Heart right ventricle (tissue), 16 donors: ENCODE data around the gene OSBPL10. TPM values are rescaled to one million over a fixed set of nuclear protein-coding genes. Genes with fewer than 3 reads are reported as not detected.

Source experiments
- ATAC-seq, 8 donors: fragments of 200-7000 bp; cut with Tn5 transposase; one replicate each; pipeline ENCODE4 v1.9.1; 2020; ENCODE audit warnings: mild to moderate bottlenecking in 8 of 8, moderate library complexity in 8 of 8, moderate number of reproducible peaks in 1 of 8
- DNase-seq, 2 donors: peaks; one replicate each; pipeline ENCODE4 v3.0.0-alpha.2; 2020
- H3K27ac ChIP-seq, 10 donors: fragments of 200-600 bp; sonication (generic) in 2 of 10; one replicate each; pipeline versions ENCODE4 v1.5.0 to v1.8.0; 2020 to 2022; ENCODE audit warnings: mild to moderate bottlenecking in 3 of 10
- H3K27me3 ChIP-seq, 7 donors: fragments of 200-600 bp; one replicate each; pipeline ENCODE4 v1.8.0; 2021 to 2022; ENCODE audit warnings: mild to moderate bottlenecking in 2 of 7
- H3K36me3 ChIP-seq, 9 donors: fragments of 200-600 bp; sonication (generic) in 1 of 9; one replicate each; pipeline versions ENCODE4 v1.5.0 to v1.8.0; 2020 to 2022; ENCODE audit warnings: mild to moderate bottlenecking in 2 of 9
- H3K4me1 ChIP-seq, 9 donors: fragments of 200-600 bp; sonication (generic) in 1 of 9; one replicate each; pipeline versions ENCODE4 v1.5.0 to v1.8.0; 2020 to 2022; ENCODE audit warnings: mild to moderate bottlenecking in 4 of 9
- H3K4me3 ChIP-seq, 10 donors: fragments of 200-600 bp; sonication (generic) in 2 of 10; one replicate each; pipeline versions ENCODE4 v1.5.0 to v1.8.0; 2020 to 2022; ENCODE audit warnings: mild to moderate bottlenecking in 7 of 10, moderate library complexity in 2 of 10
- H3K9me3 ChIP-seq, 11 donors: fragments of 200-600 bp in 10 of 11; sonication (generic) in 2 of 11; one replicate each; pipeline versions ENCODE4 v1.5.0 to v1.8.0; 2013 to 2022; ENCODE audit warnings: mild to moderate bottlenecking in 2 of 11, control low read depth in 1 of 11, moderate library complexity in 1 of 11
- whole genome bisulfite sequencing, 2 donors: extraction: QIAGEN DNeasy Blood & Tissue Kit; methylation state at CpG; one replicate each; pipeline ENCODE4 v1.1.7; 2013; ENCODE audit warnings: inconsistent platforms in 1 of 2; 5-methylcytosine and 5-hydroxymethylcytosine counted together
- intact Hi-C, 10 donors: fragments of 100-400 bp; cut with DNase I; formaldehyde crosslinking; loops; one replicate each; pipeline versions ENCODE4 v1.11.1 to v1.14.2; 2022
- polyA plus RNA-seq, 2 donors: library from polyadenylated mRNA; stranded (reverse); fragments of 200-250 nt; gene quantifications; one replicate each; pipeline ENCODE4 v1.2.3, GENCODE V29; 2013
- total RNA-seq, 10 donors: library from RNA; stranded (reverse); fragmentation: NEBNext Ultra II Directional in 3 of 10; extraction: Animal tissue kit (Norgen Biotek cat#: 25700) in 3 of 10; gene quantifications; one replicate each; pipeline versions ENCODE4 v1.2.1 to v1.2.4, GENCODE V29; 2021 to 2023
- TF ChIP-seq, protein P1 (sequence below), 9 donors: fragments of 200-600 bp; sonication (generic) in 2 of 9; IDR thresholded peaks; one replicate each; pipeline versions ENCODE4 v1.5.0 to v1.8.0; 2021 to 2022; ENCODE audit warnings: antibody characterized with exemption in 9 of 9, mild to moderate bottlenecking in 5 of 9, moderate library complexity in 1 of 9
- donor health status: Arrhythmogenic right ventricular cardiomyopathy.
- donor health status: ischemic (EF 13 %, LVEDD 7.1; RV severe dilation, severe dysfunction).
- donor health status: healthy with polysubstance abuse.
- donor health status: DM: no; HTN: yes; CAD: no.
- donor health status: DM: no; HTN: no; CAD: no.
- donor health status: ischemic (EF 25% LVEDD 6.9; RV normal size, moderate dysfunction).
- donor health status: ischemic (EF 25% LVEDD 5.7; RV mildly dilated, moderate dysfunction).
- donor health status: healthy.
- donor health status: DM: yes; HTN: yes; CAD: no.
- donor health status: Ischemic cardiomyopathy.
- donor health status: ischemic (EF 35%, LVEDD 5.7; RV mildly dilated, moderate dysfunction).
- donor health status: nonischemic (EF 11% LVEDD 7.7; RV severe dilation, severe dysfunction).
- donor health status: DM: yes; HTN: yes; CAD: no.
- donor health status: PGD.
- donor health status: ischemic (EF 29% LVEDD 5.4; RV normal size, mild dysfunction).
- donor health status: nonischemic (EF 23%, LVEDD 6.1; RV moderate dilation, normal function).

The OSBPL10 gene
- total and polyA plus RNA-seq, 12 donors: 1.2 to 8.5 (median 4.1) TPM

DNA sequence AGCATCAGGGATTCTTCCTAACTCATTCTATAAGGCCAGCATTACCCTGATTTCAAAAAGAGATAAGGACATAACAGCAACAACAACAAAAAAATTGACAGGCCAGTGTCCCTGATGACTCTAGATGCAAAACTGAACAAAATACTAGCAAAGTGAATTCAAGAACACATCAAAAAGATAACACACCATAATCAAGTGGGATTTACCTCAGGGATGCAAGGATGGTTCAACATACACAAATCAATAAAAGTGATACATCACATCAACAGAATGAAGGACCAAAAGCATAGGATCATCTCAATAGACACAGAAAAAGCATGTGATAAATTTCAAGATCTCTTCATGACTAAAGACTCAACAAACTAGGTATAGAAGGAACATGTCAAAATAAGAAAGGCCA lies 328.8 kb downstream of the OSBPL10 start:
- ATAC-seq (no peak), DNase-seq (no peak)
- H3K27ac ChIP-seq: no peak overlapping the region
- no peak overlapping the region for H3K4me3 ChIP-seq
- intact Hi-C loops: no loop called here
- no peaks in the 10 kb centered on the region for H3K27me3 ChIP-seq
- TF ChIP-seq, protein P1, sequence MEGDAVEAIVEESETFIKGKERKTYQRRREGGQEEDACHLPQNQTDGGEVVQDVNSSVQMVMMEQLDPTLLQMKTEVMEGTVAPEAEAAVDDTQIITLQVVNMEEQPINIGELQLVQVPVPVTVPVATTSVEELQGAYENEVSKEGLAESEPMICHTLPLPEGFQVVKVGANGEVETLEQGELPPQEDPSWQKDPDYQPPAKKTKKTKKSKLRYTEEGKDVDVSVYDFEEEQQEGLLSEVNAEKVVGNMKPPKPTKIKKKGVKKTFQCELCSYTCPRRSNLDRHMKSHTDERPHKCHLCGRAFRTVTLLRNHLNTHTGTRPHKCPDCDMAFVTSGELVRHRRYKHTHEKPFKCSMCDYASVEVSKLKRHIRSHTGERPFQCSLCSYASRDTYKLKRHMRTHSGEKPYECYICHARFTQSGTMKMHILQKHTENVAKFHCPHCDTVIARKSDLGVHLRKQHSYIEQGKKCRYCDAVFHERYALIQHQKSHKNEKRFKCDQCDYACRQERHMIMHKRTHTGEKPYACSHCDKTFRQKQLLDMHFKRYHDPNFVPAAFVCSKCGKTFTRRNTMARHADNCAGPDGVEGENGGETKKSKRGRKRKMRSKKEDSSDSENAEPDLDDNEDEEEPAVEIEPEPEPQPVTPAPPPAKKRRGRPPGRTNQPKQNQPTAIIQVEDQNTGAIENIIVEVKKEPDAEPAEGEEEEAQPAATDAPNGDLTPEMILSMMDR (IDR thresholded peaks at IDR 0.05): no peak
- H3K9me3 ChIP-seq: peaks cover 0 to 98% (median 53%) of the 10 kb centered on the region in 11 donors
- H3K36me3 ChIP-seq: peaks cover 0 to 10% (median 7%) of the 10 kb centered on the region in 9 donors
- no peaks in the 10 kb centered on the region for H3K4me1 ChIP-seq

DNA sequence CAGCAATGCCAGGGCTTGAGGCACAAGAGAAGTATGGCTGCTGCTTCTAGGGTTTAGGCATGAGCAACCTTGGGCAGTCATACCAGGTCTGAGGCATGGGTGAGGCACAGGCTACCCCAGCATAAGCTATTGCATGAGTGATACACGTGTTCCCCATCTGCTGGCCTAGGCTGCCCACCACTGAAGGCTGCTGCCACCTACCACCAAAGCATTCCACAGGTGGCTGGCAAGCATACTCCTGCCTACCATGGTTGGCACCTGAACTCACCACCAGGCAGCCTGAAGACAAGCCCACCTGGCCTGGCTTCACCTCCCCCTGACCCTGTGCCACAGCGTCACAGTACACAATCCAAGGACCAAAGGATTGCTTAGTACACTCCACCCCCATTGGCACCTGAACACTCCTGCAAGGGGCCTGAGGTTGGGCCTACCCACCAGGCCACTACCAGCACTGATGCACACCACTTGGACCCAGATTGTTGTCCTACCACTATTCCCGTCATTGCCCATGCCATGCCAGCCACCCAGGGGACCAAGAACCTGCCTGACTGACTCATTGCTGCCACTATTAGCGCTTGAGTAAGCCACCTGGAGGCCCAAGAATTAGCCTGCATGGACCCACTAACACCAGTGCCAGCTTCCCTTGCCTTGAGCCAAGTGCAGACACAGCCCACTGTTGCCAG lies 332.6 kb downstream of the OSBPL10 start:
- Histone ChIP-seq H3K4me3 (no peak overlapping the region), H3K9me3 (peaks cover 0 to 59% (median 33%) of the 10 kb centered on the region in 11 donors), H3K36me3 (peaks cover 0 to 17% (median 6%) of the 10 kb centered on the region in 9 donors), H3K27me3 (no peaks in the 10 kb centered on the region), H3K4me1 (no peaks in the 10 kb centered on the region), H3K27ac (no peak overlapping the region)
- WGBS, 2 donors: 97 to 98% methylated on average over 4 of the region's 4 CpGs
- TF ChIP-seq, protein P1 (IDR thresholded peaks at IDR 0.05): no peak
- DNase-seq: no peak
- peak in 3 of 8 donors; percentile 4 to 47 (median 33) for ATAC-seq
- intact Hi-C loops: no loop called here

DNA sequence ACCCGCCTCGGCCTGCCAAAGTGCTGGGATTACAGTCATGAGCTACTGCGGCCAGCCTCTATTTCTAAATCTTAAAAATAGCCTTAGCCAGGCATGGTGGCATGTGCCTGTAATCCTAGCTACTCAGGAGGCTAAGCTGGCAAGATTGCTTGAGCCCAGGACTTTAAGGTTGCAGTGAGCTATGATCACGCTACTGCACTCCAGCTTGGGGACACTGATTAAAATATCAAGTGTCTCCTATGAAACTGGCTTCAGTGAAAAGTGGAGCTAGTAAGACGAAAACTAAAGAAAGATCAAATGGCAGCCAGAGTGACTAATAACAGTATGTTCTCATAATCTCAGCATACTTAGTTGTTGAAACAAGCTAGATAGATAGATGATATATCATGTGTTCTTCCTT lies 335.8 kb downstream of the OSBPL10 start:
- WGBS, 2 donors: 90 to 94% methylated on average over 5 of the region's 5 CpGs

DNA sequence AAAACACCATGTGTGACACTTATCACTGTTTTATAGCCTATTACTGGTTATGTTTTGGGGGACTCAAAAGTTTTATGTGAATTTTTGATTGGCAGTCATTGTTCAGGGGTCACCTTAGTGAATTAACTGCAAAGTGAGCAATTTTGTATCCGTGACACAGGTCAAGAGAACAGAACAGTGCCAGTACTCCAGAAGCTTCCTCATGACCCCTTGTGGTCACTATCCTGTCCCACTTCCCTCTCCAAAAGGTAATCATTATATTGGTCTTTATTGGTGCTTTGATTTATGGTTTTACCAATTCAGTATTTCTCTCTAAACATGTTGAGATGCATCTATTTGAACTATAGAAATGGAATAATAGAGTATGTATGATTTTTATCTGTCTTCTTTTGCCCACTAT lies 341.2 kb downstream of the OSBPL10 start:
- WGBS, 2 donors: 91 to 97% methylated on average over 1 of the region's 1 CpG
- intact Hi-C loops: no loop called here

More for the DNA sequence above, 335.8 kb downstream of the OSBPL10 start:
- no peak overlapping the region for H3K4me3 ChIP-seq
- H3K27me3 ChIP-seq: no peaks in the 10 kb centered on the region
- TF ChIP-seq, protein P1 (IDR thresholded peaks at IDR 0.05): no peak
- H3K9me3 ChIP-seq: peaks cover 0 to 27% (median 11%) of the 10 kb centered on the region in 11 donors
- H3K4me1 ChIP-seq: no peaks in the 10 kb centered on the region
- ATAC-seq: no peak
- intact Hi-C loops: no loop called here
- no peak for DNase-seq
- peaks cover 0 to 17% (median 6%) of the 10 kb centered on the region in 9 donors for H3K36me3 ChIP-seq
- no peak overlapping the region for H3K27ac ChIP-seq

More for the DNA sequence above, 341.2 kb downstream of the OSBPL10 start:
- no peak overlapping the region for H3K27ac ChIP-seq
- H3K4me3 ChIP-seq: no peak overlapping the region
- peaks cover 0 to 16% (median 0%) of the 10 kb centered on the region in 9 donors for H3K36me3 ChIP-seq
- no peaks in the 10 kb centered on the region for H3K27me3 ChIP-seq
- H3K4me1 ChIP-seq: peaks cover 0 to 25% (median 13%) of the 10 kb centered on the region in 9 donors
- no peak for ATAC-seq
- no peaks in the 10 kb centered on the region for H3K9me3 ChIP-seq
- no peak for DNase-seq
- TF ChIP-seq, protein P1 (IDR thresholded peaks at IDR 0.05): no peak
